ENCODE data around the gene TLCD2. TPM values are rescaled to one million over a fixed set of nuclear protein-coding genes. Genes with fewer than 3 reads are reported as not detected.
"Not testable (repeated sequence)": the region's sequence is repeated elsewhere in the genome, so short reads cannot be mapped to it uniquely, and the experiment has no call there.

Gene TLCD2, protein sequence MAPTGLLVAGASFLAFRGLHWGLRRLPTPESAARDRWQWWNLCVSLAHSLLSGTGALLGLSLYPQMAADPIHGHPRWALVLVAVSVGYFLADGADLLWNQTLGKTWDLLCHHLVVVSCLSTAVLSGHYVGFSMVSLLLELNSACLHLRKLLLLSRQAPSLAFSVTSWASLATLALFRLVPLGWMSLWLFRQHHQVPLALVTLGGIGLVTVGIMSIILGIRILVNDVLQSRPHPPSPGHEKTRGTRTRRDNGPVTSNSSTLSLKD
- polyA plus RNA-seq (ENCODE audit: insufficient read length): 5.3 TPM

DNA sequence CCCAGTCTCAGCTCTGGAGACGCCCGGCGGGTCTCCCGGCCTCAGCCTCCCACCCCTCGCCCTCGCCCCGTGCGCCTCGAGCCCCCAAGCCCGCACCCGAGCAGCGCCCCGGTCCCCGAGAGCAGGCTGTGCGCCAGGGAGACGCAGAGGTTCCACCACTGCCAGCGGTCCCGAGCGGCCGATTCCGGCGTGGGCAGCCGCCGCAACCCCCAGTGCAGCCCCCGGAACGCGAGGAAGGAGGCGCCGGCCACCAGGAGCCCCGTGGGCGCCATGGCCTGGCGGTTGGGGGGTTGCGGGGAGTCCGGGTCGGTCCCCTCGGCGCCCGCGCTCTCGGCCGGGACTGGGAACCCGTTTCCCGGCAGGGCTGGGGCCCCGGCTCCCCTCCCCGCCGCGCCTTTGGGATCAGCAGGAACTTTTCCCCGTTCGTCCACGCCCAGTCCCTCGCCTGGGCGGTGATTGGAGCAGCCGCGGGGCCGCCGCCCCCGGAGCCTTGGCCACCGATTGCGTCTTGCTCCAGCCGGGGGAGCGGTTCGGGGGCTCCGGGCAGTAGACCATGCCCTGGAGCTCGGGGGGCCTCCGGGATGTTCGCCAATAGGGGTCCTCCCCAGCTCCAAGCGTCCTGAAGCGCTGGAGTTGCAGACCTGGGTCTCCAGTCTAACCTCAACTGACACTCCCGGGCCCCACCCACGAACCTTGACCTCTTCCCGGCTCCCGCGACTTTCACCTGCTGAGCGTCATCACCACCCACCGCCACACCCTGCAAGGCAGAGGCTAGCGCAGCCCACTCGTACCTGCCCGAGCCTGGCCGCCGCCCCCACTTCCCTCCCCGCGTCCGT is at the start of gene TLCD2:
TSS of gene TLCD2 (minus strand) at position 407 of the 836 bp plus-strand sequence. CDS start at position 272, 135 bp downstream.
- DNase-seq (ENCODE audit: low read depth): no peak

DNA sequence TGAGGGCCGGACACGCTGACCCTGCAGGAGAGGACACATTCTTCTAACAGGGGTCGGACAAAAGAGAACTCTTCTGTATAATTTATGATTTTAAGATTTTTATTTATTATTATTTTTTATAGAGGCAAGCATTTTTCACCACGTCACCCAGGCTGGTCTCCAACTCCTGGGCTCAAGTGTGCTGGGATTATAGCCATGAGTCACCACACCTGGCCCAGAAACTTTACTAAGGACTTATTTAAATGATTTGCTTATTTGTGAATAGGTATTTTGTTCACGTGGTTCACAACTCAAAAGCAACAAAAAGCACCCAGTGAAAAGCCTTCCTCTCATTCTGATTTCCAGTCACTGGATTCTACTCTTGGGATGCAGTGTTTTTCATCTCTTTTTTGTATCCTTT is 49.4 kb upstream of the TLCD2 start:
- DNase-seq (ENCODE audit: low read depth): no peak

DNA sequence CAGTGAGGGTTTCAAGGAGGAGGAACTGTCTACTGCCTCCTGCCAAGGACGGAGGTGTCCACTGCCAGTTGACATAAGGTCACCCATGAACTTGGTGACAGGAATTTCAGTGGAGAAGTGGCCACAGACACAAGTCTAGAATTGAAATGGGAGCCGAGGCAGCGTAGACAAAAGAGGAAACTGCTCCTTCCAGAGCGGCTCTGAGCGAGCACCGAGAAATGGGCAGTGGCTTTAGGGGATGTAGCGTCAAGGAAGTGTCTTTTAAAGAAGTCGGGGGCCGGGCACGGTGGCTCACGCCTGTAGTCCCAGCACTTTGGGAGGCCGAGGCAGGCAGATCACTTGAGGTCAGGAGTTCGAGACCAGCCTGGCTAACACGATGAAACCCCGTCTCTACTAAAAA is 48.6 kb upstream of the TLCD2 start:
- DNase-seq (ENCODE audit: low read depth): no peak

DNA sequence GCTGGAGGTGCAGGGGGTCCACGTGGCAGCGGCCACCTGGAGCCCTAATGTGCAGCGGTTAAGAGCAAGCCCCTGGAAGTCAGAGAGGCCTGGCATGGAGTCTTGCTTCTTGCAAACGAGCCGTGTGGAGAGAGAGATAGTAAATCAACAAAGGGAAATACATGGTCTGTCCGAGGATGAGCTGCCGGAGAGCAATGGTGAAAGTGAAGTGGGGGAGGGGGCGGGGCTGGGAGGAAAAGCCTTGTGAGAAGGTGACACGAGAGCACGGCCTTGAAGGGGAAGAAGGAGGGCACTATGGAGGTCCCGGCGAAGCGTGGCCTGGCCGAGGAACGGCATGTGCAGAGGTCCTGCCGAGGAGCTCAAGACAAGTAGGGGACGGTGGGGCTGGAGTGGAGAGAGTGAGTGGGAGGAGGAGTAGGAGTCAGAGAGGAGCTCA is 45.7 kb upstream of the TLCD2 start:
- no peak for DNase-seq (ENCODE audit: low read depth)

DNA sequence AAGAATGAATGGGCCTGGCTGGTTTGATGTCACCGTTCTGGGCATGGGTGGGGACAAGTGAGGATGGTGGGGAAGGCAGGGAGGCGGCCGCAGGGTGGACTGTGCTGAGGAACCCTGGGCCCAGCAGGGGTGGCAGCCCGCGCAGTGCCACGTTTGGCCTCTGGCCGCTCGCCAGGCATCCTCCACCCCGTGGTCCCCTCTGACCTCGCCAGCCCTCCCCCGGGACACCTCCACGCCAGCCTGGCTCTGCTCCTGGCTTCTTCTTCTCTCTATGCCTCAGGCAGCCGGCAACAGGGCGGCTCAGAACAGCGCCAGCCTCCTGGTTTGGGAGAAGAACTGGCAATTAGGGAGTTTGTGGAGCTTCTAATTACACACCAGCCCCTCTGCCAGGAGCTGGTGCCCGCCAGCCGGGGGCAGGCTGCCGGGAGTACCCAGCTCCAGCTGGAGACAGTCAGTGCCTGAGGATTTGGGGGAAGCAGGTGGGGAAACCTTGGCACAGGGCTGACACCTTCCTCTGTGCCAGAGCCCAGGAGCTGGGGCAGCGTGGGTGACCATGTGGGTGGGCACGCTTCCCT is 45.2 kb upstream of the TLCD2 start:
- no peak for DNase-seq (ENCODE audit: low read depth)

DNA sequence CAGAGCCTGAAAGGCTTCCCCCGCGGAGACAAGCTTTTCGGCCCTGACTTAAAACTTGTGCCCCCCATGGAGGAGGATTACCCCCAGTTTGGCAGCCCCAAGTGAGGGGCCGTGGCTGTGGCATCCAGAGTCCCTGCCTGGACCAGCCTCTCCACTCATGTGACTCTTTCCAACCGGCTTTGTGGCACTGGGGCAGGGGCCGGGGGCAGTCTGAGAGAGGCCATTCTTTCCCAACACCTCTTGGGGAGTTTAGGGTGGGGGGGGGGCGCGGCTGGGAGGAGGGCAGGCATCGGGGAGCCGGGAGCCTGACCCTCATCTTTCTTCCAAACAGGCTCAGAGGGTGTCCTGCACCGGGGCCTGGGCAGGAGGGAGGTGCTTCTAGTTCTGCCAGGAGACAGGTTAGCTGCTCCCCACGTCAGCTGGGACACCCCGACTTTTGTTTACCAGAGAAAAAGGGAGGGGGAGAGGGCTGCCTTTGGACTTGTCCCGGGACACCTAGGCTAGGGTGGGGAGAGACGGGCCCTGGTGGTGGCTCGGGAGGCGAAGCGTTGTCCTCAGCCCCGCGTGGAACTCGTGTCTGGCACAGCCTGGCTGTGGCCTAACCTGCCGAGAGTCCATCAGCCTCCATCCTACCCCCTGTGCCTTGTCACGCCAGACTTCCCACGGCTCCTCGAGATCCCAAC is 44.4 kb upstream of the TLCD2 start:
- DNase-seq (ENCODE audit: low read depth): no peak

DNA sequence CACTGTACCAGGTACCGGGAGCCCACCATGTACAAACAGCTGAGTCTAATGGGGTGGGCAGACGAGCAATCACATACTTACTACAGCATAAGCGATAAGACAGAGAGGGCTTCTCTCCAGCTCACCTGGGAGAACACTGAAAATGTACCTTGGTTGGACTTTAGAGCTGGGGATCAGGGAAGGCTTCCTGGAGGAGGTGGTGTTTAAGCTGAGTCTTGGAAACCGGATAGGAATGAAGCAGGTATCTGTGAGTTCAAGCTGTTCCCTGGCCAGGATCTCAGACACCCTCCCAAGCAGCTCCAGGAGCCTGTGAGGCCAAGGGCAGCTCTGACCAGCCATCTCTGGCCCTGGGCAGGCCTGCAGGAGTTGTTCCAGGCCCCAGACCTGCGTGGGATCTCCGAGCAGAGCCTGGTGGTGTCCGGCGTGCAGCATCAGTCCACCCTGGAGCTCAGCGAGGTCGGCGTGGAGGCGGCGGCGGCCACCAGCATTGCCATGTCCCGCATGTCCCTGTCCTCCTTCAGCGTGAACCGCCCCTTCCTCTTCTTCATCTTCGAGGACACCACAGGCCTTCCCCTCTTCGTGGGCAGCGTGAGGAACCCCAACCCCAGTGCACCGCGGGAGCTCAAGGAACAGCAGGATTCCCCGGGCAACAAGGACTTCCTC is 43.7 kb upstream of the TLCD2 start:
- no peak for DNase-seq (ENCODE audit: low read depth)

DNA sequence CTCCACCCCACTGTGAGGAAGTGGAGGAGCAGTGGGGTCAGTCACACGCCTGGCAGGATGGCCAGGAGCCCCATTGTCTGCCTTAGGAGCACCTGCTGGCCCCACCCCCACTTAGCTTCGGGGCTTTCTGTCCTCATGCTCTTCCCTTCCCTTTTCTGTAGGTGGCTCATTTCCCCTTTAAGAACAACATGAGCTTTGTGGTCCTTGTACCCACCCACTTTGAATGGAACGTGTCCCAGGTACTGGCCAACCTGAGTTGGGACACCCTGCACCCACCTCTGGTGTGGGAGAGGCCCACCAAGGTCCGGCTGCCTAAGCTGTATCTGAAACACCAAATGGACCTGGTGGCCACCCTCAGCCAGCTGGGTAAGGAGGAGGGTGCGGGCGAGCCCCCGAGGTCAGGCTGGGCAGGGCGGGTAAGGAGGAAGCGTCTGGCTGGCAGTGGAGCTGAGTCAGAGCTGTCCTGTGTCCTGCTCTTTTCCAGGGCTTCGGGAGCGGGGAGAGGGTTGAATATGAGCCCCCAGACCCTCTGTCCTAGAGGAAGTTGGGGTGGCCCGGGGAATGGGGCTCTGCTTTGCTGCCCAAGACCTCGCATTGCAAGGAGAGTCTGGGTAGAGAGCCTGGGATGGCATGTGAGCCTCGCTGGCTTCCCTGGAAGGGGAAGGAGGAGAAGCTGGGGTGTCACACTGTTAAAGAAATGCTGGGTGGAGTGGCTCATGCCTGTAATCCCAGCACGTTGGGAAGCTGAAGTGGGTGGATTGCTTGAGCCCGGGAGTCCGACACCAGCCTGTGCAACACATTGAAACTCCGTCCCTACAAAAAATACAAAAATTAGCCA is 42.5 kb upstream of the TLCD2 start:
- no peak for DNase-seq (ENCODE audit: low read depth)

DNA sequence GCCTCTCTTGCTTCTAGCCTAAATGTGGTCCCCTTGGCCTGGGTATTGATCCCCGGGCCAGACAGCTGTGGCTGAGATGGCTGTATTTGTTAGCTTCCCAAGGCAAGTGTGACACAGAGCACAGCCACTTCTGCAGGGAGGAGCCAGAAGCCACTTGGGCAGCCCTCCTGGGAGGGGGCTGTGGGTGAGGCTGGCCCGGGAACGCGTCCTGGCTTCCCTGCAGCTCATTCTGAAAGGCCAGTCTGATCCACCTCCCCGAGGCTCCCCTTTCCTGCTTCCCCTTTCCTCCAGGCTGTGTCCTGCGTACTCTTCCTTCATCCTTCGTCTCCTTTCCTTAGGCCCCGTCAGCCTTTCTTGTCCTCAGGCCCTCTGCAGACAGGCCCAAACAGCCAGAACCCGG is 40.5 kb upstream of the TLCD2 start:
- no peak for DNase-seq (ENCODE audit: low read depth)

DNA sequence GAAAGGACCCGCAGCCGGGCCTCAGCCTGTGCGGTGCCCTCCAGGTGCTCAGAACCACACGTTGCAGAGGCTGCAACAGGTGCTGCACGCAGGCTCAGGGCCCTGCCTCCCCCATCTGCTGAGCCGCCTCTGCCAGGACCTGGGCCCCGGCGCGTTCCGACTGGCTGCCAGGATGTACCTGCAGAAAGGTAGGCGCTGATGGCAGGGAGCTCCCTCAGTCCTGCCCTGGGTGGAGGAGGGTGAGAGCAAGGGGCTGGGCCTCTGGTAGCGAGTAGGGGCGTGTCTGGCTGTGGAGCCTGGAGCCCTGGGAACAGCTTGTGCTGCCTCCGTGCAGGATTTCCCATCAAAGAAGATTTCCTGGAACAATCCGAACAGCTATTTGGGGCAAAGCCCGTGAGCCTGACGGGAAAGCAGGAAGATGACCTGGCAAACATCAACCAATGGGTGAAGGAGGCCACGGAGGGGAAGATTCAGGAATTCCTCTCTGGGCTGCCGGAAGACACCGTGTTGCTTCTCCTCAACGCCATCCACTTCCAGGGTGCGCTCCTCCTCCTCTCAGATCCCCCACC is 36.9 kb upstream of the TLCD2 start:
- DNase-seq (ENCODE audit: low read depth): no peak

DNA sequence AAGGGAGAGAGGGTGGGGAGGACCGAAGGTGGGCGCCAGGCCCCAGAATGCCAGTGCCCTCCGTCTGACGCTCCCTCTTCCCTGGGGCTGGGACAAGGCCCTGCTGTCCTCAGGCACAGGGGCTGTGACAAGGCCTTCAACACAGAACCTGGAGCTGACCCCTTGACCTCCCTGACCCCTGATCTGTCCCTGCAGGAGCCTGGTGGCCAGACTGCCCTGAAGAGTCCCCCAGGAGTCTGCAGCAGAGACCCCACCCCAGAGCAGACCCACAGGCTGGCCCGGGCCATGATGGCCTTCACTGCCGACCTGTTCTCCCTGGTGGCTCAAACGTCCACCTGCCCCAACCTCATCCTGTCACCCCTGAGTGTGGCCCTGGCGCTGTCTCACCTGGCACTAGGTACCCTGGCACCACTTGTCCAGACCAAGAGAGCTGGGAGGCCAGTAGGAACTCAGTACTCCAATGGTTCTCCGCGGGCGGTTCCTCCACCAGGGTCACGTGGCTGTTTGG is 35.4 kb upstream of the TLCD2 start:
- DNase-seq (ENCODE audit: low read depth): no peak

DNA sequence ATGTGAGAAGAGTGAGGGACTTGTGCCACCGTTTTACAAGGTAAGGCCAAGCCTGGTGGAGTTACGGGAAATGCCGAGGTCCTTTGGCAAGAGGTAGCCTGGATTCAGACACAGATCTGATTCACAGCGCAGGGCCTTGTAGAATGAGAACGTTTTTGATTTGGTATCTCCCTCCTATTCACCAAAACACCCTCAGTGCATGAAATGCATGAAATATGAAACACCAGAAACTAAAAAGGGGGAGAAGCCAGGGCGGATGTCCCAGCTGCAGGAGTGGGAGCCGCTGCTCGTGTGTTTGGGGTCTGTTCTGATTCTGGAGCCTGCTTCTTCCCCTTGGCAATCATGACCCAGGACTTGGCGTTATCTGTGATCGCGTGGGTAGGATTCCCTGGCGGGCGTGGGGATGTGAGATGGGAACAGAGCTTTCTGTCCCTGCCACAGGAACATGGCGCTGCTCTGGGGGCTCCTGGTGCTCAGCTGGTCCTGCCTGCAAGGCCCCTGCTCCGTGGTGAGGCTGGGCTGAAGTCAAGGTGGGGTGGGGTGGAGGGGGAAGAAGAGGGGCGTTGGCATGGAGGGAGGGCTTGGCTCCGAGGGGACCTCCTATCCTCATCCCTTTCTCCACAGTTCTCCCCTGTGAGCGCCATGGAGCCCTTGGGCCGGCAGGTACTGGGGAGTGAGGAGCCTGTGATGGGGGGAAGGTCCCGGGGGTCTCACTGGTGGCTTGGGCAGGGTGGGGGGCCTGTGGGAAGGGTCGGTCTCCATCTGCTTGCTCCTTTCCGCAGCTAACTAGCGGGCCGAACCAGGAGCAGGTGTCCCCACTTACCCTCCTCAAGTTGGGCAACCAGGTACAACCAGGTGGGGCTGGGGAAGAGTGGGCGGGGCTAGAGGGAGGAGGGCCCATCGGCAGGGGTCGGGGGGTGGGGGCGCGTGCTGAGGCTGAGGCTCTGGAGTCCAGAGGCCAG is 34.7 kb upstream of the TLCD2 start:
- no peak for DNase-seq (ENCODE audit: low read depth)

DNA sequence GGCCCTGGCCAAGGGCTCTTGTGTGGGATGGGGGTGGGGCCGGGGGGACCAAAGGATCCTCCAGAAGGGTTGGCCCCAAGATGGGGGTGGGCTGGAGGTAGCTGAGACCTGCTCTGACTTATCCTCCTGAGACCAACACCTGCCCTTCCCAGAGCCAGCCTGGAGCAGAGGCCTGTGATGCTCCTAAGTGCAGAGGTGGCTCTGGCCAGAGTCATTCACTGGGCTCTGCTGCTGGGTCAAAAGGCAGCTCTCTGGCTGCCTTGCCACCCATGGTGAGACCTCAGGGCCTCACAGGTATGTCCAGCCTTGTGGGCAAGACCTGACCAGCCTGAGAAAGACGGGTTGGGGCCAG is 32.9 kb upstream of the TLCD2 start:
- no peak for DNase-seq (ENCODE audit: low read depth)

DNA sequence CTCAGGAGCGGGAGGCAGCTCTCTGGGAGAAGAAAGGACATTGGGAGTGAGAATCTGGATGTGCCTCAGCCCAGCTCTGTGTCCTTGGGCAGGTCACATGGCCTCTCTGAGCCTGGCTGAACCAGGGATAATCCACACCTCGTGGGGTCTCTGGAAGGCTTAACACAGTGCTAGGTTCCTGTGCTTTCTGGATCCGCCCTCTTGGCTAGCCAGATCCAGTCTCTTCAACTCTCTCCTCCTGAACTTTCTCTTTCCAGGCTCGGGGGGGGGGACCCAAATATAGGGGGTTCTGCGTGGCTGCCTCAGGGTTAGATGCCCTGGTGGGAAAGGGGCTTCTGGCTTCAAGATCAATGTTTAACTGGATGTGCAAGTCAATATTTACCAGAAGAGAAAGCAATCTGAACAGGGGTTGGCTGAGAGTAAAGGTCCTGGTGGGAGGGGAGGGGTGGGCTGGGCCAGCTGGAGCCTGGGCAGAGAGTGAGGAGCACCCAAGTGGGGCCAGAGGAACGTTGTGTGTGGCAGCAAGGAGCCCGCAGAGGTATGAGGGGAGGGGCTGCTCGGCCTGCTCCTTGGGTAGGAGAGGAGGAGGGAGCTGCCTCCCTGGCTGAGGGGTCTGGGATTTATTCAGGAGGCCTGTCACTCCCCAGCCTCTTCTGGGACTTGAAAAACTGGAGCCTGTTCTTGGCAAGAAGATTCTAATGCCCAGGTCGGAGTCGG is 32.4 kb upstream of the TLCD2 start, which contains the start of gene SERPINF2:
TSS of gene SERPINF2 (plus strand) at position 501 of the 717 bp plus-strand sequence. CDS start 2,125 bp downstream, outside the sequence.
- no peak for DNase-seq (ENCODE audit: low read depth)

DNA sequence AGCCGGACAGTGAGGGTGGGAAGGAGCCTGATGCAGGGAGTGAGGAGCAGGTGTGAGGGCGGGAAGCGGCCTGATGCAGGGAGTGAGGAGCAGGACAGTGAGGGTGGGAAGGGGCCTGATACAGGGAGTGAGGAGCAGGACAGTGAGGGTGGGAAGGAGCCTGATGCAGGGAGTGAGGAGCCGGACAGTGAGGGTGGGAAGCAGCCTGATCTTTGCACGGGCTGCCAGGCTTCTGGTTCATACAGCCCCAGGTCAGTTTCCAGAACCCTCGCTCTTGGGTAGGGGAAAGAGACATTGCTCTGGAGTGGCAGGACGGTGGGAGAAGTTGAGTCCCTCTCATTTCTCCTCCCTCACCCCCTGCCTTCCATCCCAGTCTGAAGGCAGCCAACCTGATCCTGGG is 31.7 kb upstream of the TLCD2 start:
- DNase-seq (ENCODE audit: low read depth): not testable (repeated sequence)

DNA sequence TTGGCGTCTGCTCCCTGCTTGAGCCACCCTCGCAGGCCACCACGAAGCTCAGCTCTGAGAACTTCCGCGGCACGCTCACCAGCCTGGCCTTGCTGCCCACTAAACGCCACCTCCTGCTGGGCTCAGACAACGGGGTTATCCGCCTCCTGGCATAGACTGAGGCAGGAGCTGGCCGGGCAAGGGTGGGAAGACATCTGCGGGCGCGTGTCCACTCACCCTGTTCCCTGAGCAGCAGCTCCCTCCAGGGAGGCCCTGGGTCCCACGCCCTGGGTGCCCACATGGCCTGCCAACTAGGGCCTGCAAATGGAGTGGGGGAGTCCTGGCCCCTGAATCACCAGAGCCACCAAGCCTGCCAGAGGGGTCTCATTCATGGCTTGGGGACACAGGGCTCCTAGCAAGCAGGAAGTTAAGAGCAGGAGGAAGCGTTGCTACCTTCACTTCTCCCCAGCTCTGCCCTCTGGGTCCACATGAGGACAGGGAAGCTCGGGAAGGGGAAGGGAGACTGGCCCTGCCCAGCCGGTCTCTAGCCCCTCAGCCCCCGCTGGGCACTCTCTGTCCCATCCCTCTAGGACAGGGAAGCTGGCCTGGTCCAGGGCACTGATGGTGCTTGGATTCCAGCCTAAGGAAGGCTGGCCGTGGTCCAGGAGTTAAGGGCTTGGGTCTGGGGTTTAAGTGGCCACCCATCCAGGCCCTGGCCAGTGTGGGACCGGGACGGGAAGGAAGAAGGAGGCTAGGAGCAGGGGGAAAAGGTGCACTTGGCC is 27.5 kb upstream of the TLCD2 start:
- no peak for DNase-seq (ENCODE audit: low read depth)
